GM21737 (cell line): ENCODE data around the gene ECM2.

Experiments used
- ATAC-seq: cut with Tn5 transposase; IDR thresholded peaks from one replicate; pipeline ENCODE4 v1.9.1; 2021; ENCODE audit warnings: mild to moderate bottlenecking, moderate library complexity; ENCODE audit not compliant: unreplicated experiment

Gene ECM2

GRCh38 chr9:92468206-92468605 is 67.6 kb downstream of the ECM2 start:
- ATAC-seq, result no peak

GRCh38 chr9:92467511-92467910 is 68.3 kb downstream of the ECM2 start:
- ATAC-seq, result no peak

- ATAC-seq, result no peak
Observed at GRCh38 chr9:92467041-92467440, 68.7 kb downstream of the ECM2 start.

GRCh38 chr9:92463984-92464383 is 71.8 kb downstream of the ECM2 start:
- no peak for ATAC-seq

- ATAC-seq, result no peak
Observed at GRCh38 chr9:92463387-92463786, 72.4 kb downstream of the ECM2 start.

GRCh38 chr9:92457576-92457975 is 78.2 kb downstream of the ECM2 start:
- ATAC-seq, result no peak

- no peak for ATAC-seq
Observed at GRCh38 chr9:92455217-92455616, 80.6 kb downstream of the ECM2 start.

- no peak for ATAC-seq
Observed at GRCh38 chr9:92446536-92446935, 89.3 kb downstream of the ECM2 start.
